Spleen (tissue), 7 donors: ENCODE data around the gene FBXO22.
"Not testable (repeated sequence)": the region's sequence is repeated elsewhere in the genome, so short reads cannot be mapped to it uniquely, and the experiment has no call there.

Source experiments
- POLR2AphosphoS5 ChIP-seq, 3 donors: sonication (generic); formaldehyde crosslinking; IDR thresholded peaks; one replicate each; pipeline ENCODE4 v1.5.1; 2017; ENCODE audit warnings: antibody characterized with exemption in 3 of 3
- TF ChIP-seq, protein P1 (sequence below), 11 experiments: fragments of 200-600 bp in 7 of 11; fragments of 450-650 bp in 4 of 11; sonication (generic) in 4 of 11; IDR thresholded peaks in 8 of 11; conservative IDR thresholded peaks in 3 of 11; 1 replicate in 7 of 11; 2 replicates in 4 of 11; pipeline versions ENCODE4 v1.4.0 to v1.8.0; 2016 to 2021; ENCODE audit warnings: antibody characterized with exemption in 11 of 11, inconsistent platforms in 4 of 11, mild to moderate bottlenecking in 1 of 11
- donor health status: DM: no; HTN: no; CAD: no; lungs with moderate emphysema.
- donor health status: DM: no; HTN: no; CAD: no.
- donor health status: DM: no; HTN: no; CAD: no.

DNA sequence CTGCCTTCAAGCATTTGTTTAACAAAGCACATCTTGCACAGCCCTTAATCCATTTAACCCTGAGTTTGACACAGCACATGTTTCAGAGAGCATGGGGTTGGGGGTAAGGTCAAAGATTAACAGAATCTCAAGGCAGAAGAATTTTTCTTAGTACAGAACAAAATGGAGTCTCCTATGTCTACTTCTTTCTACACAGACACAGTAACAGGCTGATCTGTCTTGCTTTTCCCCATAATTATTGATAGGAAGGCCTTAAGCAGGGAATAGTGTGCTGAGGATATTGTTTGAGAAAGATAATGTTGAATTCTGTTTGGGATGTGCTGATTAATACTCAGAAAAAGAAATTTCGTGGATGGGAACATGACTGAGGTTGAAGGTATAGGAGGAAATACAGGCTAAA is 32.1 kb upstream of the FBXO22 start:
- TF ChIP-seq, protein P1, sequence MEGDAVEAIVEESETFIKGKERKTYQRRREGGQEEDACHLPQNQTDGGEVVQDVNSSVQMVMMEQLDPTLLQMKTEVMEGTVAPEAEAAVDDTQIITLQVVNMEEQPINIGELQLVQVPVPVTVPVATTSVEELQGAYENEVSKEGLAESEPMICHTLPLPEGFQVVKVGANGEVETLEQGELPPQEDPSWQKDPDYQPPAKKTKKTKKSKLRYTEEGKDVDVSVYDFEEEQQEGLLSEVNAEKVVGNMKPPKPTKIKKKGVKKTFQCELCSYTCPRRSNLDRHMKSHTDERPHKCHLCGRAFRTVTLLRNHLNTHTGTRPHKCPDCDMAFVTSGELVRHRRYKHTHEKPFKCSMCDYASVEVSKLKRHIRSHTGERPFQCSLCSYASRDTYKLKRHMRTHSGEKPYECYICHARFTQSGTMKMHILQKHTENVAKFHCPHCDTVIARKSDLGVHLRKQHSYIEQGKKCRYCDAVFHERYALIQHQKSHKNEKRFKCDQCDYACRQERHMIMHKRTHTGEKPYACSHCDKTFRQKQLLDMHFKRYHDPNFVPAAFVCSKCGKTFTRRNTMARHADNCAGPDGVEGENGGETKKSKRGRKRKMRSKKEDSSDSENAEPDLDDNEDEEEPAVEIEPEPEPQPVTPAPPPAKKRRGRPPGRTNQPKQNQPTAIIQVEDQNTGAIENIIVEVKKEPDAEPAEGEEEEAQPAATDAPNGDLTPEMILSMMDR (IDR thresholded peaks at IDR 0.05 in 8 of 11, conservative IDR thresholded peaks at IDR 0.05 in 3 of 11): not testable (repeated sequence)
- not testable (repeated sequence) for TF ChIP-seq POLR2AphosphoS5 (IDR thresholded peaks at IDR 0.05)
